Fibroblast of skin of back (primary cell): ENCODE results near the gene CD200R1. TPM values are rescaled to one million over a fixed set of nuclear protein-coding genes. Genes with fewer than 3 reads are reported as not detected.

Experiments used
- DNase-seq: peaks from one replicate; pipeline ENCODE4 v3.0.0-alpha.2; 2013
- polyA plus RNA-seq, 2 experiments: library from polyadenylated mRNA; unstranded; fragments of 120-200 nt; gene quantifications; one replicate each; pipeline ENCODE4 v1.2.1, GENCODE V29; 2013; ENCODE audit not compliant: insufficient read length in 2 of 2

Gene CD200R1, protein sequence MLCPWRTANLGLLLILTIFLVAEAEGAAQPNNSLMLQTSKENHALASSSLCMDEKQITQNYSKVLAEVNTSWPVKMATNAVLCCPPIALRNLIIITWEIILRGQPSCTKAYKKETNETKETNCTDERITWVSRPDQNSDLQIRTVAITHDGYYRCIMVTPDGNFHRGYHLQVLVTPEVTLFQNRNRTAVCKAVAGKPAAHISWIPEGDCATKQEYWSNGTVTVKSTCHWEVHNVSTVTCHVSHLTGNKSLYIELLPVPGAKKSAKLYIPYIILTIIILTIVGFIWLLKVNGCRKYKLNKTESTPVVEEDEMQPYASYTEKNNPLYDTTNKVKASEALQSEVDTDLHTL
- not detected for polyA plus RNA-seq (2013, experiment 1 of 2; ENCODE audit: insufficient read length)
- 0.05 TPM for polyA plus RNA-seq (2013, experiment 2 of 2; ENCODE audit: insufficient read length)

DNA sequence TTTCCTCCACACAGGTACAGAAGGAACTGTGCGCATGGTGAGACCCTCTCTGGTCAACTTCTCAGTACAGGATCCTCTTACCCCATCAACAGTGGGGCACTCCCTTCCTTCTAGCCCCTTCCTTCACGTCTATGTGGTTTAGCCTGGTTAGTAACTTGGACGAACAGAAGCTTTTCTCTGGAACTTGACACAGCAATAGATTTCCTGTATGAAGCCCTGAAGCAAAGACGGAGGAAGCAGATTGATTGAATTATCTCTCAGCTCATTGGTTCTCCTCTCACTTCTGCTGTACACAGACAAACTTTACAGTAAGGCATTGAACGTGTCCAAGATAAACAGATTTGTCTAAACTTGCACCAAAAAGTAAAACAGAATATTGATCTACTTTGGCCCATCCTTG lies at the start of gene CD200R1:
Gene CD200R1 (minus strand): TSS at position 210 of the 400 bp plus-strand sequence. CDS start 246 bp downstream, outside the sequence.
- DNase-seq, result no peak

DNA sequence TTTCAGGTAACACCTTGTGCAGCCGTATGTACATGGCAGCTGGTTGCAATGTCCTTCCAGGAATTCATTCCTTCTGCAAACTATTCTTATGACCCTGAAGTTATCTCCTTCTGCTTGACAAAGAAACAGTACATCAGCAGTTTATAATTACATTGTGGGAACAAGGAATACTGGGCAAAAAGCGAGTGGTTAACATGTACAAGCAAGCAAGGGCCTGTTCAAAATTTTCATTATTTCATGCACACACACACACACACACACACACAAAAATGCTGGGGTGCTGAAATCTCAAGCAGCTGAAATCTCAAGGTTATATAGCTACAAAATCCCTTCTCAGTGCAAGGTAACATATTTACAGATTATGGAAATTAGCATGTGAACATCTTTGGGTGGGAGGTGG lies 46.6 kb upstream of the CD200R1 start:
- no peak for DNase-seq

DNA sequence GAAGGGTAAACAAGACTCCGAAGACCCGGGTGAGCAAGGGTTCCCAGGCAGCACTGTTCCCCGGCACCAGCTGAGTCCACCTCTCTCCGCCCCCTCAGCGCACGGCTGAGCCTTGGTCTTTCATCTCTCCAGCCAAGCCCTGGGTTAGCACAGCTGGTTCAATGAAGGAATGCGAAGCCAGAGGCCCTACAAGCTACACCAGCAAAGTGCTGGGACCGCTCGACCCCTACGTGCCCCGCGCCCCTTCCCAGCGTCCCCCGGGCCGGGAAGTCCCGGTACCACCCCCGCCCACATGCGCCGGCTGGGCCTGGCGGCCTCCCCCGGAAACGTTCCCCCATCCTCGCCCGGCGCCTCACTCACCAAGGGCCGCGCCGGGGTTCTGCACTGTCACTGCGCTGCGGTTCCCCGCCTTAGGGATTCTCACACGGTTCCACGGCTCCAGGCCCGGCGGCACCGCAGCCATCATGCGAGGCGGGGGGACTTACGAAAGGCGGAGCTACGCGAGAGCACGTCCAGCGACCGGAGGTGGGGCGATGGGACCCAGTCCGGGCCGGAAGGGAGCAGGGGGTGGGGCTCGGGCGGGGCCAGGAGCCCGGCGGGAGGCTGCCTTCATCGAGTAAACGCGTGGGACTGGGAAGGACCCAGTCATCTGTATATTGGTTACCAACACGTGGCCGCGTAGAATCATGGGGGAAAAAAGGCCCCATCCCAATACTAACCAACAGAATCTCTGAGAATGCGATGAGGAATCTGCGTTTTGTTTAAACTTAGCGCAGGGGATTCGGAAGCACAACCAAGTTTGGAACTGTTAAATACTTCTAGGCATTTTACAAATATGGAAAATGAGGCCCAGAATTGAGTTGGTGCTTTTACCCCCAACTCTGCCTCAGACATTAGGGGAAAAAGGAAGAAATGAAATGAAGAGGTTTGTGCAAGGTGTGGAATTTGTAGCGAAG lies 44.6 kb upstream of the CD200R1 start:
- peak; percentile 94 for DNase-seq

DNA sequence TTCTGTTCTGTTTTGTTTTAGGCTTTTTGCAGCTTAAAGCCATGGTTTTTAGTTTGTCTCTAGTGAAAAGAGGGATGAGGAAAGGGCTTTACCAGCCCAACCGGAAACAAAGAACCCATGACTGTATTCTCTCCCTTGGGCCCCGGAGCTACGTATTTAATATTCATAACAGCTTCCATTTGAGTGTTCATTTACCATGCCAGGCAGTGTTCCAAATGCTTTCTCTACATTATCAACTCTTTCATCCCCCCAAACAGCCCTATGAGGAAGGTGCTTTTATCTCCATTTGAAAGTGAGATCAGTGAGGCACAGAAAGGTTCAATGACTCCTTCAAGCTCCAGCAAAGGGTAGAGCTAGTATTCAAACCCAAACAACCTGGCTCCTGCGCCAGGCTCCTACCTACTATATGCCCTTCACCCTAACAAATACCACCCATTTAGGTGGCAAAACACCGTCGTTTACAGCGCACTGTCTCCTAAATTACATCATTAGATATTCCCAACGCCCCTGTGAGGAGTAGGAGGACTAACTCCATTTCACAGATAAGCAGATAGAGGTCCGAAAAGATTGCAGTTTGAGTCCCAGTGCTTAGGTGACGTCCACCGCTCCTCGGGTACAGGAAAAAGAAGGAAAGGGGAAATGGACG lies 43.8 kb upstream of the CD200R1 start:
- DNase-seq, result peak; percentile 30

DNA sequence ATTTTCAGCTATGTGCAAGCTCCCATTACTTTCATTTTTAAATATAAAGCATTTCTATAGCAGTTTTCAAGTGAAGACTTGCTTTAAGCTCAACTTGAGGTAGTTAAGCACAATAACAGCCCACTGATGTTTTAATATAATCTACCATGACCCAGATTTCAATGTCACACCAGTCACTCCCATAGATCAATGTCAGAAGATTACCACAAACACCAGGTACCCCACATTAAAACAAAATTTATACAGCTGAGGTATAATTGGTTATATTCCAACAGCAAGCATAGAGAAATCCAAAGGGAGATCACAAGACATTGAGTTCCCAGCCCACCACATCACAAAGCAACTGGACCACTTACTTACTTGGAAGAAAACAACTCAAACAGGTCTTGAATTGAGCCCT lies 38.7 kb upstream of the CD200R1 start:
- DNase-seq, result no peak

DNA sequence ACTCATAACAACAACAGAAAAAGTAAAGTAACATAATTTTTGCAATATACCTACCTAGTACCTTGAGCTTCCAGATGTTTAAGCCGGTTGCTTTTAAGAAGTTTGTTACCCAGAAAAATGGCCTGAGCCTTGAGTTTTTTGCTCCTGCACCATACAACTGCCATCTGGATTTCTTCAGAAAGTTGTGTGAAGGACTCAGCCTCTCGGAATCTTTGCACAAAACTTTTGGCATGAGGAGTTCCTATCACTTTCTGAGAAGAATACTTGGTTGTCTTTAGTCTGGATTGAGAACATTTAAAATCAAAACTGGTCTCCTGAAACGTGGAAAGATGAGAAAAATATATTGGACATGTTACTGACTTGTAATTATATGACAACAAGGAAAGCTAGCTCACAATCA lies 33.2 kb upstream of the CD200R1 start:
- no peak for DNase-seq

DNA sequence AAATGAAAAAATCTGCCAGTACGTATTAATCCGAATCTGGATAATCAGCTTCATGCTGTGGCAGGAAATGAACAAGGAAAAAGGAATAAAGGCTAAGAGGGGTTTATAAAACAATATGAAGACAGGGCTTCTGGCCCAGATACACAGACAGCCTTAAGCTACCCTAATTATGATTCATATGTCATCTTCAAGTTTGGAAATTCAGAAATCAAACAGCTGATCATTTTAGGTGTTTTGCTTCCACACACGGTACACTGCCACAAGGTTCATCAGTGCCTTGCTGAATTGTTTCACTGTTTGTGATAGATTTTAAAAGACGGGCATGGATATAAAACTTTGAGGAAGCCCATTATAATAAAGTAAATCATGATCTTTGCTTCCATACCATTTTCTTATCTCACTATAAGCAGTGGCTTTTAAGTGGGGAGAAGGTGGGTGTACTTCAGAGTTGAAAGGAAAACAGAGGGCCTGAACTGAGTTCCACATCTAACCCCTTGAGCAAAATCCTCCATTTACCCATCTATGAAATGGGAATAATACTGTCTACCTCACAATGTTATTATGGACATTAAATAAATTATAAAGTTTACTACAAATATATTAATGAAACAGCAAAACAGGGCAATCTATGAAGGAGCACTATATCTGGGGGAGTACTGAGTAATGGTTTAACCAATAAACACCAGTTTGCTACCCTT lies 31.6 kb upstream of the CD200R1 start:
- DNase-seq, result no peak

DNA sequence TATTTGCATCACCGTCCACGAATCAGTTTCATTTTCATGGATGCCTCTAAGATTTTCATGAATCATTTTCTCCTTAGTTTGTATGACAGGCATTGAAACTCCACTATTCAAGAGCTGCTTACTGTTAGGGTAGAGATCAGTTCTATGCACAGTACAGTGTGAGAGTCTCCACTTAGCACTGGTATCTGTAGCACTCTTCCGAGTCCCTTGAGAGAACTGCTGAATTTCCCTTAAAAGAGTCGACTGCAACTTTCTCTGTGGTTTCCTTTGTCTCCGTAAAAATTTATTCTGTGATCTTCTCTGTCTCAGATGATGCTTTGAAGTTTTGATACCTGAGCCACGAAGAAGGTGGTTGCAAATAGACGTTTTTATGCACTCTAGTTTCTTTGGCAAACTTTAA lies 30.7 kb upstream of the CD200R1 start:
- DNase-seq, result no peak

DNA sequence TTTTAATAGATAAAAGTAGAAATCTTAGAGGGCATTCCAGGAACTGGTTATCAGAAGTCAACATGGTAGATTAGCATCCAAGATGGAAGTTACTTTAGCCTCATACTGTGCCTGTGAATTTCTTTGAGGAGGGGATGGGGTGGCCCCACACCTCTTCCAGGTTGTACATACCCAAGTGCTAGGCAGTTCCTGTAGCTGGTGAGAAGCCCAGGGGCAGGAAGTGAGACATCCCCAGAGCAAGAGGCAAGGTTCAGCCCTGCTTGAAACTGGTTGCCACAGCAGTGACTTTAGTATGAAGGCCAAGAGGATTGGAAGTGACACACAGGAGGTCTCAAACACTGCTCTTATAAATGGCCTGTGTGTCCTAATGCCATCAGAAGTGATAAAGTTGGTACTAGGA lies 27.8 kb upstream of the CD200R1 start:
- no peak for DNase-seq

DNA sequence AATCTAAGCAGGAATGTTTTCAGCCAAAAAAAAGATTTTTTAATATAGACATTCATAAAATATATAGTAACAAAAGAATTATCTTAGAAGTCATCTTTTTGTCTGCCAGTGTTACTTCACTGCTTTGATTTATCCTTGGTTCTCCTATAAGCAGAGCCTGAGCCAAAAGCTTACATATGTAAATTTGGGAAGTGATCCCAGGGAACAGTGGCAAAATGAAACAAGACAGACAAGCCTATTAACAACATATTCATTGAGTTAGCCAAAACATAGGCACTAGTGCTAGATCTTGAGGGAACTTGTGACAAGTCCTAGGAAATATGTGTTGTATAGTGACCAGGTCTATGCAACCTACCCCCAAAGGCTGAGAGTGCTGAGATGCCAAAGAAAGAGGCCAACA lies 27.1 kb upstream of the CD200R1 start:
- DNase-seq, result no peak

DNA sequence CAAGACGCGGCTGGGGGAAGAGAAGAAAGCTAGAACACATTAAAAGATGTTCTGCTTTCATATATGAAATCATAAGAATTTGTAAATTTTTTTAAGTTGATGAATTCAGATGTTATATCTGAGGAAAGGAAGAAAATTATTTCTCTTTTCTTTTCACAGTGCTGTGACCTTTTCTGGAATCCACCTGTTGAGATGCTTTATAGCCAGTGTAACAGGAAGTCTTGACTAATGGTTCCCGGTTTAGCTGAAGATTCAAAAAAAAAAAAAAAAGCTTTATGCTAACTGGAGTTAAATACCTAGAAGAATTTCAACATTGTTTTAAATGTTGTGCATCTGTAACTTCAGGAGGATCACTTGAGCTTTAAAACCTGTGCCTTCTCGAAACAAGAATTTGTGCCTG lies 25.8 kb upstream of the CD200R1 start:
- DNase-seq, result no peak

DNA sequence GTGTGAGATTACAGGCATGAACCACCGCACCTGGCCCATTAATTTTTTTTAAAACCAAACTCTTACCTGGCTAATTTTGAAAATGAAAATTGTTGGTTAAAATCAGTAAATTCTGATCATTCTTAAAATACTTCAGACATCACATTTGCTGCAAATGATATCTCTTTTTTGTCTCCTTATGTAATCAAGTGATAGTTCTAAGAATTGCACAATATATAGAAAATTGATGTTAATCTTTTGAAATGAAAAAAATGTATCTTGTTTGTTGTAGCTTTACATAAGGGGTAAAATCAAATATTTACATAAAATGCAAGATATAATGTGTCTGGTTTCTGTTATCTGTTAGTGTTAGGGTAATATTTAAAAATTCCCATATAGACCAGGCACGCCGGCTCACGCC lies 20.9 kb upstream of the CD200R1 start:
- no peak for DNase-seq

DNA sequence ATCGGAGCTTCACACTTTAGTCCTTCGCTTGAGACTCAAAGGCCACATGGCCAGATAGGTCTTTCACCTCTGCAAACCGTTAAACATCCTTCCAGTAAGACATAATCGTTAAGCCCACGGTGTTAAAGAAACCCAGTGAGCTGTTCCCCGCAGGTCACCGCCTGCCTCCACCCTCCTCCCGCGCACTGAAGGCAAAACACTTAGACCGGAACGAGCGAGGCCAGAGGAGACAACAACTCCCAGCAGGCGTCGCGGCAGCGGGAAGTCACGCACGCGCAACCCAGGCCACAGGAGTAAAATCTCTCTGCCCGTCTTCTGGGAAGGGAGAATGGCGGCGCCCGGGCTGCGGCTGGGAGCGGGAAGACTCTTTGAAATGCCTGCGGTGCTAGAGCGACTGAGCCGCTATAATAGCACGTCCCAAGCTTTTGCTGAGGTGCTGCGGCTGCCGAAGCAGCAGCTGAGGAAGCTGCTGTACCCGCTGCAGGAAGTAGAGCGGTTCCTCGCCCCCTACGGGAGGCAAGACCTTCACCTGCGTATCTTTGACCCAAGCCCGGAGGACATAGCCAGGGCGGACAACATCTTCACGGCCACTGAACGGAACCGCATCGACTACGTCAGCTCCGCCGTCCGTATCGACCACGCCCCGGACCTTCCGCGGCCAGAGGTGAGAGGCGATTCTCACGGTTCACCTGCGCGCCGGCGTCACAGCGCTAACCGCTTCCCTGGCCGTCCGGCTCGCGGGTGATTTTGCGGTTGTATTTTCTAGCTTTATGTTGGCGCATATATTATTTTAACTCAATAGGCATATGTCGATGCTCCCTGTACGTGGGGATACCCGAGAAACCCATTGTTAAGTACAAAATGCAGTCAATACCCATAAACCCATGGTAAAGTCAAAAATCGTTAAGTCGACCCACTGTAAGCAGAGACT lies 16.0 kb upstream of the CD200R1 start, which contains the start of gene GTPBP8:
Gene GTPBP8 (plus strand): TSS at position 313 of the 931 bp plus-strand sequence. CDS start 16 bp downstream, at position 329.
- peak; percentile 88 for DNase-seq

DNA sequence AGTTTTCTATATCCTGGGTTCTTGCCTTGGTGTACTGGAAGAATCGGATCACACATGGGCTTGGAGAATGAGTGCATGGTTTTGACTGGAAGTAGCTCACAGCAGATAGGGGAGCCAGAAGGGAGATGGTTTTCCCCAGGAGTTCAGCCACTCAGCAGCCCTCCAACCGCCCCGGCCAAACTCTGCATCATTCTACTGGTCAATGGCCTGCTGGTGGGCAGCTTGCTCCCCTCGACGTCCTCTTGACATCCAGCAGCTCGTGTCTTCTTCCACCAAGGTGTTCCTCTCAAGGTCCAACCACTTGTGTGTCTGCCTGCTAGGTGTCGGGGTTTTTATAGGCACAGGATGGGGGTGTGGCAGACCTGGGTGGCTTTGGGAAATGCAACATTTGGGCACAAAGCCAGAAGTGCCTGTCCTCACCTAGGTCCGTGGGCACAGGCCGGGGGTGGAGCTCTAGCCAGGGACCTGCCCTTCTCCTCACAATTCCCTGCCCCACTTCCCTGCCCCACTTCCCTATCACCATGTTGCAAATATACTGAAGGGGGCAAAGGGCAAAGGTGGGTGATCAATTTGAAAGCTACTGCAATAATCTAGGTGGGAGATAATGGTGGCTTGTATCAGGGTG lies 12.9 kb upstream of the CD200R1 start:
- no peak for DNase-seq

DNA sequence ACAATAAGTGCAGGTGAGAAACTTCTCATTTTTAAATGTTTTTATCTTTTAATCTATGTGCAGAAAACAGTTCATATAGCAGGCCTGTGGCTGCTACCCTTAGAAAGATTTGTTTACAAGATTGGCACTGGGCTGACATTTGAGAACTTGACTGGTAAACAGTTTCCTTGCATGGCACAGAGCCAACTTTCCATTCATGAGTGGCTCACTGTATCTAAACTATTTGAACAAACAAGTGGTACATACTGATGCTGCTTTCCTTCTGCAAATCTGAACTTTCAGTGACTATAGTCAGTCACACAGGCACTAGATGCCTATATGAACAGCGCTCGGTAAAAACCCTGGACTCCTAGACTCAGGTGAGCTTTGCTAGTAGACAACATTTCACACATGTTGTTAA lies 9.6 kb upstream of the CD200R1 start:
- no peak for DNase-seq

DNA sequence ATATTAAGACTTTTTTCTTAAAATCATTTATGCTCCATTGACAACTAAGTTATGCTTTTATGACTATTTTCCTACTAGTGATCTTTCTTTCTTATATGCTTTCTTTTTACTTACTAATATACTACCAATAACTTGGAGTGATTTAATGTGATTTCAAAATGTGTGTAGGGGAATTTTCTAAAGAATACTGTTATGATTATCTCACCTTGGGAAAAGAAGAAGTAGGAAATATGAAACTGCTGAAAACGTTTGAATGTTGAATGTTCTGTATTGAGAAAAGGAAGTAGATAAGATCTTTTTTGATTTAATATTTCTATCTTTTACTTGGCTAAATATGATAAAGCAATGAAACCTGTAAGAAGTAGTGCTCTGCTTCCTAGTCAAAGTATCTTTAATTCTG lies 7.8 kb upstream of the CD200R1 start:
- no peak for DNase-seq

DNA sequence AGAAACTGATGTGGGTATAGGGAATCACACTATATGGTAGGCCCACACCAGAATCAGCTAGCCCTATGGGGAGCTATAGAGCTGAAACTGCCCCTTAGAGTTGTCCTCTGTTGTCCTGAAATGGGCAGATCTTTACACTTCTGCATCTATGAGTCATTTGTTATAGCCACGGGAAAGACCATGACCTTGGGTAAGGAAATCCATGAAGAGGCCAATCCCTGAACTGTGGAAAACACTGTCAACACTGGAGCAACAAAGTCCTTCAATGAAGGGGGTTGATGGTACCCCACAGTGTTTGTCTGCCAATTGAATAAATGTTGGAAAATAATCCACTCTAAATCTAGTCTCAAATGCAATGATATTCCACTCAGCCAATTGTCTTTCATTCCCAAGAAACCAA lies 5.2 kb upstream of the CD200R1 start:
- DNase-seq, result no peak

DNA sequence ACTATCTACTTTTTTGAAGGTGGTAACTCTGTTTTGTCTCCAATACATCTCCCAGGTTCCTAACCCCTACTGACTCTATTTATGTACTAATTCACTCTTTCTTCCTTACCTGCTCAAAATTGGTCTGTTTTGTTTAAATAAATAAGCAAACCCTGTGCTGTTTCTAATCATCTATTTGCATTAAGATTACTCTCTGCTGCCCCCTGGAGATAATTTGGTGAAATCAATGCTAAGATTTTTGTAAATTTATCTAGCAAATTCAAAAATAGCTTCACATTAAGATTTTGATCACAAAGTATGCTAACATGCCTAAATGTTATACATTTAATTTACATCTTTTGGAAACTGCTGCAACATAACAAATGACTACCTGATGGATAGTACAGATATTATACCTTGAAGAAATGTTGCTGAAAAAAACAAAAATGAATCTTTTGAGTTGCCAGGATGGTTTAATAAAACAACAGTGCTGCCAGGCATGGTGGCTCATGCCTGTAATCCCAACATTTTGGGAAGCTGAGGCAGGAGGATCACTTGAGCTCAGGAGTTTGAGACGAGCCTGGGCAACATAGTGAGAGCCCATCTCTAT lies 4.4 kb upstream of the CD200R1 start:
- DNase-seq, result peak; percentile 28

DNA sequence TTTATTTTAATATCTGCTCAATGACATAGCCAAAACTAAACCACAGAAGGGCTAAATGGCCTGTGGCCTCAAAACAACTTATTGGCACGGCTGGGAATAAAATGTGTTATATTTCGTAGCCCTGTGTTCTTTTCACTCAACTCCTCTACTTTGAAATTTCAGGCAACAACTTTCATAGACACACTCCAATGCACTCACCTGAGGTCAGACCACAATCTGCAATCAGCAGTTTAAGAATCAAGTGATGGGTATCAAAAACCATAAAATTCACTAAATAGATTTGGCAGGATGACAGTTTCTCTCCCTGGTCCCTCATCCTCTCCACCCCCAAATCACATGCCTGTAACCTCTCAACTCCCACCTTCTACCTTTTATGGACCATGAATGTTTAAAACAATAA lies 2.0 kb upstream of the CD200R1 start:
- DNase-seq, result no peak

DNA sequence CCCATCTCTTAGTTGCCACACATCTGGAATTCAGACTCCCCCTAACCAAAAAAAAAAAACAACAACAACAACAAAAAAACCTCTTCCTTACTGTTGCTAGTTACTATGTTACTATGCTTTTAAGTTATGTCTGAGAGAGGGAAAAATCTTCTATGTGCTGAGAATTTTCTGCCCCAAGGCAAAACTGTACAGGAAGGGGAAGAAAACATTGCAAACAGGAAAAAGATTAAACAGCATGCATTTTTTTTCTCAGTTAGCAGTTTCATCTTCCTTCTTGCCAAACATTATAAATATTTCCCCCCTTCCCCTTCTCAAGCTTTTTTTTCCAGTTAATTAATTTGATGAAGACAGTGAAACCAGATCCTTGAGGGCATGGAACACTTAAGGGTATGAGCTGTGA lies 1.1 kb upstream of the CD200R1 start:
- DNase-seq, result no peak
